ENCODE measurements around the gene SERPINA9. TPM values are rescaled to one million over a fixed set of nuclear protein-coding genes. Genes with fewer than 3 reads are reported as not detected.
"Not testable (repeated sequence)": the region's sequence is repeated elsewhere in the genome, so short reads cannot be mapped to it uniquely, and the experiment has no call there.

Gene SERPINA9
- total RNA-seq, 8 experiments from 2014 or later, result 1.3 TPM; not detected in 7

- Histone ChIP-seq H3K4me3 (no peak overlapping the region), H3K27ac (no peak overlapping the region), H3K4me1 (replicated peaks in 1 of 2) (peaks cover 0 to 2% of the 10 kb centered on the region in 2 donors)
- ATAC-seq (replicated peaks in 6 of 8), result peak in 1 of 8 experiments; percentile 26
- in situ Hi-C loops (cut with MboI; ENCODE audit: low pct_unique_long_range_greater_than_20kb in 2 of 9, low sequenced_read_pairs in 9 of 9, unreplicated experiment in 9 of 9), result no loop called here
- WGBS, 10 experiments, result 0 to 68% (median 42%) methylated on average over 1 to 9 of the region's 9 CpGs
Measured at GRCh38 chr14:94427016-94427613, 48.9 kb downstream of the SERPINA9 start.

- Histone ChIP-seq H3K27ac (no peak overlapping the region), H3K4me3 (no peak overlapping the region), H3K4me1 (replicated peaks in 1 of 2) (peaks cover 0 to 2% of the 10 kb centered on the region in 2 donors)
- ATAC-seq (replicated peaks in 6 of 8), result no peak
- in situ Hi-C loops (cut with MboI; ENCODE audit: low pct_unique_long_range_greater_than_20kb in 2 of 9, low sequenced_read_pairs in 9 of 9, unreplicated experiment in 9 of 9), result no loop called here
- WGBS, 10 experiments, result 20 to 100% (median 83%) methylated on average over 1 to 4 of the region's 4 CpGs; no CpG with 5 or more reads in 1 of the 10 experiments
Measured at GRCh38 chr14:94426526-94426925, 49.5 kb downstream of the SERPINA9 start.

GRCh38 chr14:94424371-94424770 lies 51.6 kb downstream of the SERPINA9 start:
- 12 to 100% (median 77%) methylated on average over 1 to 3 of the region's 3 CpGs; no CpG with 5 or more reads in 4 of the 10 experiments for whole genome bisulfite sequencing, 10 experiments
- peaks cover 0 to 2% of the 10 kb centered on the region in 2 donors for H3K4me1 ChIP-seq (replicated peaks in 1 of 2)
- ATAC-seq (replicated peaks in 6 of 8), result peak in 3 of 8 experiments; percentile 40 to 46 (median 42)
- in situ Hi-C loops (cut with MboI; ENCODE audit: low pct_unique_long_range_greater_than_20kb in 2 of 9, low sequenced_read_pairs in 9 of 9, unreplicated experiment in 9 of 9), result no loop called here
- no peak overlapping the region for H3K27ac ChIP-seq
- H3K4me3 ChIP-seq, result no peak overlapping the region

- peak in 4 of 8 experiments; percentile 26 to 91 (median 86) for ATAC-seq (replicated peaks in 6 of 8)
- H3K4me1 ChIP-seq (replicated peaks in 1 of 2), result peaks cover 0 to 2% of the 10 kb centered on the region in 2 donors
- H3K27ac ChIP-seq, result no peak overlapping the region
- WGBS, 10 experiments, result 0 to 34% (median 11%) methylated on average over 1 to 12 of the region's 13 CpGs; no CpG with 5 or more reads in 3 of the 10 experiments
- no peak overlapping the region for H3K4me3 ChIP-seq
- in situ Hi-C loops (cut with MboI; ENCODE audit: low pct_unique_long_range_greater_than_20kb in 2 of 9, low sequenced_read_pairs in 9 of 9, unreplicated experiment in 9 of 9), result no loop called here
Measured at GRCh38 chr14:94423453-94424056, 52.4 kb downstream of the SERPINA9 start.

- H3K4me3 ChIP-seq, result no peak overlapping the region
- ATAC-seq (replicated peaks in 6 of 8), result no peak
- WGBS, 10 experiments, result 48 to 100% (median 83%) methylated on average over 1 to 2 of the region's 2 CpGs; no CpG with 5 or more reads in 1 of the 10 experiments
- H3K27ac ChIP-seq, result no peak overlapping the region
- H3K4me1 ChIP-seq (replicated peaks in 1 of 2), result no peaks in the 10 kb centered on the region
- in situ Hi-C loops (cut with MboI; ENCODE audit: low pct_unique_long_range_greater_than_20kb in 2 of 9, low sequenced_read_pairs in 9 of 9, unreplicated experiment in 9 of 9), result no loop called here
Measured at GRCh38 chr14:94421316-94421715, 54.7 kb downstream of the SERPINA9 start.

- WGBS, 10 experiments, result no CpG with 5 or more reads among the region's 3 CpGs
- ATAC-seq (replicated peaks in 6 of 8); H3K4me1 ChIP-seq (replicated peaks in 1 of 2); in situ Hi-C loops (cut with MboI; ENCODE audit: low pct_unique_long_range_greater_than_20kb in 2 of 9, low sequenced_read_pairs in 9 of 9, unreplicated experiment in 9 of 9); H3K4me3 ChIP-seq; H3K27ac ChIP-seq: not testable (repeated sequence)
Measured at GRCh38 chr14:94417497-94418205, 58.3 kb downstream of the SERPINA9 start.

Other genes starting within 250 kb of the SERPINA9 start
- 1 to 10 TPM in 1 of 8 experiments, under 1 TPM in 7; 0.25 to 1.9 (median 0.43) TPM for gene SERPINA10, start 182.9 kb downstream of the SERPINA9 start, total RNA-seq
- gene SERPINA6, start 152.9 kb downstream of the SERPINA9 start, total RNA-seq, result under 1 TPM in 5 of 8 experiments, not detected in 3; 0.13 to 0.97 (median 0.43) TPM
- gene SERPINA2, start 109.5 kb downstream of the SERPINA9 start, total RNA-seq, result not detected
- gene SERPINA1, start 87.6 kb downstream of the SERPINA9 start, total RNA-seq, result 1 to 10 TPM in 2 of 8 experiments, under 1 TPM in 5, not detected in 1; 0.22 to 1.9 (median 0.87) TPM
- under 1 TPM in 4 of 8 experiments, not detected in 4; 0.14 to 0.43 (median 0.24) TPM for gene SERPINA11, start 23.4 kb downstream of the SERPINA9 start, total RNA-seq
- under 1 TPM in 2 of 8 experiments, not detected in 6; 0.13 to 0.19 TPM for gene SERPINA12, start 33.3 kb upstream of the SERPINA9 start, total RNA-seq
- under 1 TPM in 3 of 8 experiments, not detected in 5; 0.09 to 0.28 (median 0.24) TPM for gene SERPINA4, start 85.2 kb upstream of the SERPINA9 start, total RNA-seq
- gene SERPINA5, start 105.2 kb upstream of the SERPINA9 start, total RNA-seq, result 1 to 10 TPM in 3 of 8 experiments, under 1 TPM in 3, not detected in 2; 0.50 to 6.5 (median 1.6) TPM
- gene SERPINA3, start 136.2 kb upstream of the SERPINA9 start, total RNA-seq, result 10 to 100 TPM in 3 of 8 experiments, 1 to 10 TPM in 2, under 1 TPM in 3; 0.27 to 73.5 (median 1.2) TPM